DOHH2 (cell line): ENCODE measurements around the gene TTC32.

Experiments
- H3F3A ChIP-seq: fragments of 200-600 bp; sonication (generic), shearing (Covaris generic); 2 replicates; pipeline ENCODE4 v1.6.0; 2016; ENCODE audit warnings: antibody characterized with exemption, mild to moderate bottlenecking; ENCODE audit not compliant: control insufficient read depth, insufficient read depth
- H3K27ac ChIP-seq: fragments of 200-600 bp; sonication (generic); 2 replicates; pipeline ENCODE4 v1.5.1; 2014; ENCODE audit warnings: low read depth, mild to moderate bottlenecking, low read length, moderate library complexity
- H3K27me3 ChIP-seq: fragments of 200-600 bp; sonication (generic); 2 replicates; pipeline ENCODE4 v1.6.1; 2014; ENCODE audit warnings: mild to moderate bottlenecking, low read length, mixed read lengths; ENCODE audit not compliant: control insufficient read depth
- H3K36me3 ChIP-seq: fragments of 200-600 bp; sonication (generic); 2 replicates; pipeline ENCODE4 v1.6.1; 2014; ENCODE audit warnings: mild to moderate bottlenecking, low read length, moderate library complexity, mixed read lengths; ENCODE audit not compliant: control insufficient read depth
- H3K4me1 ChIP-seq: fragments of 200-600 bp; sonication (generic); 2 replicates; pipeline ENCODE4 v1.6.1; 2014; ENCODE audit warnings: mild to moderate bottlenecking, low read length, mixed read lengths; ENCODE audit not compliant: control insufficient read depth
- H3K4me2 ChIP-seq: fragments of 200-600 bp; sonication (generic); 2 replicates; pipeline ENCODE4 v1.6.0; 2014; ENCODE audit warnings: mild to moderate bottlenecking, low read length, moderate library complexity
- H3K4me3 ChIP-seq: fragments of 200-600 bp; sonication (generic); 2 replicates; pipeline ENCODE4 v1.5.1; 2014; ENCODE audit warnings: mild to moderate bottlenecking, low read length, mixed read lengths
- H3K79me2 ChIP-seq: fragments of 200-600 bp; sonication (generic); 2 replicates; pipeline ENCODE4 v1.6.1; 2014; ENCODE audit warnings: mild to moderate bottlenecking, low read length, mixed read lengths; ENCODE audit not compliant: control insufficient read depth
- H3K9me2 ChIP-seq: fragments of 200-600 bp; sonication (generic); replicated peaks from 2 replicates; pipeline ENCODE4 v1.6.1; 2014; ENCODE audit warnings: mild to moderate bottlenecking, low read length, mixed read lengths; ENCODE audit not compliant: control insufficient read depth
- H3K9me3 ChIP-seq: fragments of 200-600 bp; sonication (generic); 2 replicates; pipeline ENCODE4 v1.6.1; 2014; ENCODE audit warnings: antibody characterized with exemption, low read length, mixed read lengths; ENCODE audit not compliant: control insufficient read depth, insufficient read depth
- H4K20me1 ChIP-seq: fragments of 200-600 bp; sonication (generic); 2 replicates; pipeline ENCODE4 v1.6.0; 2014; ENCODE audit warnings: low read depth, mild to moderate bottlenecking, antibody characterized with exemption, low read length, moderate library complexity; ENCODE audit not compliant: control insufficient read depth, insufficient read depth
- CTCF ChIP-seq: fragments of 200-600 bp; sonication (generic); IDR thresholded peaks from one replicate; pipeline ENCODE4 v1.5.1; 2014; ENCODE audit warnings: antibody characterized with exemption, mild to moderate bottlenecking, low read depth, low read length; ENCODE audit not compliant: poor library complexity, severe bottlenecking
- EZH2phosphoT487 ChIP-seq: fragments of 200-600 bp; sonication (generic); IDR thresholded peaks from 2 replicates; pipeline ENCODE4 v1.6.1; 2017; ENCODE audit warnings: borderline replicate concordance, mild to moderate bottlenecking, antibody characterized with exemption, low read length, moderate library complexity, mixed read lengths

Gene TTC32

DNA sequence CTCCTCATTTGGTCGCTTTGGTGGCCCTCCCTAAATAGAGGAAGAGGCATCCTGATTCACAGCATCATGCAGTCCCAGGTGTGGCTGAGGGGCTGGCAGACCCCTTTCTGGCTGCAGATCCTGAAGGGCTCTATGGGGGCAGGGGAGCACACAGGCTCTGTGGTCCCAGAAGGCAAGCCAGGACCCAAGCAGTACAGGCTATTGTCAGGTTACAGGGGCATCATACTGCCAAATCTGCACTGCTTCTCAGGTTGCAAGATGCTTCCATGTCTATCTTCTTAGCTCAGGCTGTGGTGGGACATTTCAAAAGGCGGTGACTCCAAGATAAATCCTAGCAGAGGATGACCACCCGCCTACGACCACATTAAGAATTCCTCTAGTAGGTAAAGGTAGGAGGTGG is 54.3 kb downstream of the TTC32 start:
- TF ChIP-seq CTCF (no peak), EZH2phosphoT487 (no peak)
- H3K9me2 ChIP-seq, result no peaks in the 10 kb centered on the region
- H3K4me1 ChIP-seq, result no peaks in the 10 kb centered on the region
- no peaks in the 10 kb centered on the region for H3K27me3 ChIP-seq
- no peaks in the 10 kb centered on the region for H3K9me3 ChIP-seq
- H3K4me2 ChIP-seq, result no peak overlapping the region
- no peaks in the 10 kb centered on the region for H3F3A ChIP-seq
- H3K79me2 ChIP-seq, result no peaks in the 10 kb centered on the region
- H3K27ac ChIP-seq, result no peak overlapping the region
- no peak overlapping the region for H3K4me3 ChIP-seq
- H3K36me3 ChIP-seq, result no peaks in the 10 kb centered on the region
- H4K20me1 ChIP-seq, result no peaks in the 10 kb centered on the region
